ENCODE measurements around the gene MOB1B. TPM values are rescaled to one million over a fixed set of nuclear protein-coding genes. Genes with fewer than 3 reads are reported as not detected.

Gene MOB1B
- total and polyA plus RNA-seq, 2 of the 13 experiments (the other 11 are each of a cell fraction or from before 2014, with no cell fraction given): 3.9 to 4.0 TPM

DNA sequence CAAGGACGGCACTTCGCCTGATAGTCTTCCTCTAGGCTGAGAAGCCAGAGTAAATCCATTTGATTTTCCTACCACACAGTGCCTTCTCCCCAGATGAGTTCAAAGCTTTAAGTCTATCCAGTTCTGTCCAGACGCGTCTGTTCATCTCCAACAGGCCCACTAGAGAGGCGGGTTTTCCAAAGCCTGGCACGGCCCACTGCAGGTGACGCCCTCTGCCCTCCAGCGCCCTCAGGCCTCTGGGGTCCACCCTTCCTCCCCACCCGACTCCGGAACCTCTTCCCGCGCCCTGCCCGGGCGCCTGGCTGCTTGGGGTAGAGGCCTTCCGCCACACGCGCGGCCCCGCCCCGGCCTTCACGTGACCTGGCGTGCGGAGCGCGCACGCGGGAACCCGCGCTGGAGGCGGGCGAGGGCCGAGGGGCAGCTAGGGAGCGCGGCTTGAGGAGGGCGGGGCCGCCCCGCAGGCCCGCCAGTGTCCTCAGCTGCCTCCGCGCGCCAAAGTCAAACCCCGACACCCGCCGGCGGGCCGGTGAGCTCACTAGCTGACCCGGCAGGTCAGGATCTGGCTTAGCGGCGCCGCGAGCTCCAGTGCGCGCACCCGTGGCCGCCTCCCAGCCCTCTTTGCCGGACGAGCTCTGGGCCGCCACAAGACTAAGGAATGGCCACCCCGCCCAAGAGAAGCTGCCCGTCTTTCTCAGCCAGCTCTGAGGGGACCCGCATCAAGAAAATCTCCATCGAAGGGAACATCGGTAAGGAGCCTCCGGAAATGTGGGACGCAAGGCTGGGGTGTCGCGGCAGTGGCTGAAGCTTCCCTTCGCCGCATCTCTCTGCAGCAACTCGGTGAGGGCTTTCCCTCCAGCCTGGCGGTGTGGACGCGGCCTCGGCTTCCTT lies 91.3 kb downstream of the MOB1B start, which contains the start of gene DCK (continued):
- TF ChIP-seq ZNF512B (CRISPR knock-in tag; IDR thresholded peaks at IDR 0.05; ENCODE audit: borderline replicate concordance) (0 out of 2 replicates have a peak, but pooled peaks have one; percentile 5), E2F2 (CRISPR knock-in tag; IDR thresholded peaks at IDR 0.05; ENCODE audit: borderline replicate concordance) (peak; percentile 71; the same call in 1 of the 2 replicates), SNAPC5 (CRISPR knock-in tag; IDR thresholded peaks at IDR 0.05; ENCODE audit: borderline replicate concordance) (peak; percentile 48; the same call in 1 of the 2 replicates), CHCHD3 (CRISPR knock-in tag; IDR thresholded peaks at IDR 0.05) (no peak), DNMT1 (CRISPR knock-in tag; IDR thresholded peaks at IDR 0.05) (no peak; the same call in none of the 2 replicates), ZIK1 (CRISPR knock-in tag; IDR thresholded peaks at IDR 0.05; ENCODE audit: borderline replicate concordance, low read depth) (no peak; the same call in 1 of the 2 replicates), ISL2 (CRISPR knock-in tag; IDR thresholded peaks at IDR 0.05) (peak; percentile 64), MAF1 (CRISPR knock-in tag; IDR thresholded peaks at IDR 0.05; ENCODE audit: borderline replicate concordance) (no peak), SKIL (CRISPR knock-in tag; IDR thresholded peaks at IDR 0.05; ENCODE audit: borderline replicate concordance) (peak; percentile 57; the same call in 1 of the 2 replicates), TBX3 (IDR thresholded peaks at IDR 0.05; ENCODE audit: borderline replicate concordance) (peak; percentile 6; the same call in 1 of the 2 replicates)
- TF ChIP-seq, protein P1, sequence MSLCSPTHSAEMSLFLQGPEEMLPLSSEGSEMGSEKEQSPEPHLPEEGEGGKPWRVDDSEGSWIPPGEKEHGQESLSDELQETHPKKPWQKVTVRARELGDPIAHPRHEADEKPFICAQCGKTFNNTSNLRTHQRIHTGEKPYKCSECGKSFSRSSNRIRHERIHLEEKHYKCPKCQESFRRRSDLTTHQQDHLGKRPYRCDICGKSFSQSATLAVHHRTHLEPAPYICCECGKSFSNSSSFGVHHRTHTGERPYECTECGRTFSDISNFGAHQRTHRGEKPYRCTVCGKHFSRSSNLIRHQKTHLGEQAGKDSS (CRISPR knock-in tag; IDR thresholded peaks at IDR 0.05; ENCODE audit: borderline replicate concordance, low read depth): peak; percentile 62; the same call in 1 of the 2 replicates
- TF ChIP-seq, protein P2, sequence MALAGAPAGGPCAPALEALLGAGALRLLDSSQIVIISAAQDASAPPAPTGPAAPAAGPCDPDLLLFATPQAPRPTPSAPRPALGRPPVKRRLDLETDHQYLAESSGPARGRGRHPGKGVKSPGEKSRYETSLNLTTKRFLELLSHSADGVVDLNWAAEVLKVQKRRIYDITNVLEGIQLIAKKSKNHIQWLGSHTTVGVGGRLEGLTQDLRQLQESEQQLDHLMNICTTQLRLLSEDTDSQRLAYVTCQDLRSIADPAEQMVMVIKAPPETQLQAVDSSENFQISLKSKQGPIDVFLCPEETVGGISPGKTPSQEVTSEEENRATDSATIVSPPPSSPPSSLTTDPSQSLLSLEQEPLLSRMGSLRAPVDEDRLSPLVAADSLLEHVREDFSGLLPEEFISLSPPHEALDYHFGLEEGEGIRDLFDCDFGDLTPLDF (CRISPR knock-in tag; IDR thresholded peaks at IDR 0.05): peak; percentile 92
- TF ChIP-seq, protein P3, sequence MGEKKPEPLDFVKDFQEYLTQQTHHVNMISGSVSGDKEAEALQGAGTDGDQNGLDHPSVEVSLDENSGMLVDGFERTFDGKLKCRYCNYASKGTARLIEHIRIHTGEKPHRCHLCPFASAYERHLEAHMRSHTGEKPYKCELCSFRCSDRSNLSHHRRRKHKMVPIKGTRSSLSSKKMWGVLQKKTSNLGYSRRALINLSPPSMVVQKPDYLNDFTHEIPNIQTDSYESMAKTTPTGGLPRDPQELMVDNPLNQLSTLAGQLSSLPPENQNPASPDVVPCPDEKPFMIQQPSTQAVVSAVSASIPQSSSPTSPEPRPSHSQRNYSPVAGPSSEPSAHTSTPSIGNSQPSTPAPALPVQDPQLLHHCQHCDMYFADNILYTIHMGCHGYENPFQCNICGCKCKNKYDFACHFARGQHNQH (CRISPR knock-in tag; IDR thresholded peaks at IDR 0.05): peak; percentile 67
